Endometrial microvascular endothelial cells (primary cell): ENCODE results near the gene NUP210. TPM values are rescaled to one million over a fixed set of nuclear protein-coding genes. Genes with fewer than 3 reads are reported as not detected.

Source experiments
- in situ Hi-C: cut with HindIII; loops from 2 replicates; pipeline ENCODE4 v1.10.0; 2017; ENCODE audit warnings: low sequenced_read_pairs, low pct_unique_long_range_greater_than_20kb; ENCODE audit errors: inconsistent ontology term
- total RNA-seq: library from RNA; depleted of rRNA; stranded (reverse); fragments of >200 nt; gene quantifications from one replicate; pipeline ENCODE4 v1.2.3, GENCODE V29; 2015; ENCODE audit errors: inconsistent ontology term

The NUP210 gene
- total RNA-seq, 1 donor from 2014 or later: 0.65 TPM

DNA sequence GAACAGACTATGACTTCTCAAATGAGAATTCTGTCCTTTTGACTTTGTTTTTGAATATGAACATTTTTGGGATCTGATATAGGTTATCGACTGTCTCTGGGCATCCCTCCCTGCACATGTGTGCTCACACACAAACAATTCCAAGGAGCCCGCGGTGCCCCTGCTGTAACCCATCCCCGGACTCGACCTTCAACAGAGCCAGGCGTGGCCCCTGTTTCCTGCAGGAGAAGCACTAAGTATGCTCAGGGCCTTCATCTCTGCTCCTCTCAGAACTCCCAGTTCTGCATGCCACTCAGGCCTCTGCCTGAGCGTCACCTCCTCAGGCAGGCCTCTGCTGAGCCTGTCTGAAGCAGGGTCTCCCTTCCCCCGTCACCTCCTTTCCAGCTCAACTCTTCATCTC is 57.6 kb downstream of the NUP210 start:
- in situ Hi-C loops: no loop called here

DNA sequence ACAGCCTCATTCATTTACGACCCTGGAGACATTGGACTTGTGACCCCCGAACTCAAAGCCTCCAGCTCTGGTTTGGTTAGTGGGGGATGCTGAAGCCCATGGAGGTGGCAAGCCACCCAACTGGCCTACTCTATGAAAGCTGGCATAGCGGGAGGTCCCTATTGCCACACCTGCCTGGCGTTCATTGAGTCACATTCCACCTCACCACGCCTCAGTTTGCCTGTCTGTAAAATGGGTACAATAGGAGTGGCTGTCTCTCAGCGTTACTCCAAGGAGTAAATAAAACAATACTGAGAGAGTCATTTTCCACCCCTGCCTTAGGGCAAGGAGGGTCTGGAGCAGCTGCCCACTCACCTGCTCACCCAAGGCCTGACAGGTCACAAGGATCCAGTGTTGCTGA is 60.2 kb downstream of the NUP210 start:
- in situ Hi-C loops: no loop called here

DNA sequence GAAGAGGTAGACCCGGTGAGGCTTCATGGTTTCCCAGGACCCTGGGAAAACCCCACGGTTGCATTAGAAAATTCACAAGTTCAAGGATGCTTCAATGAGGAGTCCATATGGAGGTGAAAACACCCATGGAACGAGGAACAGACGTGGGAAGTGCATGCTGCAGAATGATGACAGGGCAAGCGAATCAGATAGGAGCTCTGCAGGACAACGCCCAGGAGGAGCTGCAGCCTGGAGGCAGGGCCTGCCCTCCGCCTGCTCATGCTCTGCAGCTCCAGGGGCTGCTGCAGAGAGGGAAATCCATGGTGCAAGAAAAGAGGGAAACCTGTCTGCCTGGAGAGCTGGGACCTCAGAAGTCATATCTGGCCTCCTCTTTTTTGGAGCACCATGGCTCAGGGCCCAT is 61.5 kb downstream of the NUP210 start:
- in situ Hi-C loops: no loop called here

DNA sequence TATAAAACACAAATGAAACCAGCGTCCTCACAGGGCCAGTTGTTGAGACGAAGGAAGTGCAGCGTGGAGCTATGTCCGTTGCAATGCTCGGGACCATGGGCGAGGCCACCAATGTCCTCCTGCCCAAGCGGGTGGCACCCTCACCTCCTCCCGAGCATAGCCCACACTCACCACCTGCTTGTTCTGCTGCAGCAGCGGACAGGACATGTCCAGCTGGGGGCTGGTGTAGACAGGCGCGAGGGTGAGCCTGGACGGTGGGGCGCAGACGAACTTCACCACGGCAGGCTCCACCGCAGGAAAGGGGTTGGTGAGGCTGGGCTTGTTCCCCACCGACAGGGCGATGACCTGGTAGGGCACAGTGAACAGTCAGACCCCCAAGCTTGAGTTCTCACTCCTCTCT is 62.1 kb downstream of the NUP210 start:
- in situ Hi-C loops: no loop called here

DNA sequence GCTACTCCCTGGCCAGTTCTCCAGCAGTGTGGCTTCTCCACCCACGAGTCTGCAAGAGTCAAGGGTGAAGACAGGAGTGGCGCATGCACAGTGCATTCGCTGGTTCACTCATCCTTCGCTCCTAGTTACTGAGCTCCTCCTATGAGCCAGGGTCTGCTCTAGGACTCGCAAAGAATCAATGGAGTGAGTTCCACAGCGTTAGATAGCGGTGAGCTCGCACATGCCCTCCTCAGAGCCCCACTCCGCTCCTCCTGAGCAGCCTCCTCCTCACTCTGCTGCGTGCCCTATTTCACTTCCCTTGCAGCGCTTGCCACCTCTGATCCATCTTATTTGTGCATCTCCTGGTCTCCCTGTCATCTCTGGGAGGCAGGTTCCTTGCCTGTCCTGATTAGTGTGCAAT is 63.0 kb downstream of the NUP210 start:
- in situ Hi-C loops: no loop called here

DNA sequence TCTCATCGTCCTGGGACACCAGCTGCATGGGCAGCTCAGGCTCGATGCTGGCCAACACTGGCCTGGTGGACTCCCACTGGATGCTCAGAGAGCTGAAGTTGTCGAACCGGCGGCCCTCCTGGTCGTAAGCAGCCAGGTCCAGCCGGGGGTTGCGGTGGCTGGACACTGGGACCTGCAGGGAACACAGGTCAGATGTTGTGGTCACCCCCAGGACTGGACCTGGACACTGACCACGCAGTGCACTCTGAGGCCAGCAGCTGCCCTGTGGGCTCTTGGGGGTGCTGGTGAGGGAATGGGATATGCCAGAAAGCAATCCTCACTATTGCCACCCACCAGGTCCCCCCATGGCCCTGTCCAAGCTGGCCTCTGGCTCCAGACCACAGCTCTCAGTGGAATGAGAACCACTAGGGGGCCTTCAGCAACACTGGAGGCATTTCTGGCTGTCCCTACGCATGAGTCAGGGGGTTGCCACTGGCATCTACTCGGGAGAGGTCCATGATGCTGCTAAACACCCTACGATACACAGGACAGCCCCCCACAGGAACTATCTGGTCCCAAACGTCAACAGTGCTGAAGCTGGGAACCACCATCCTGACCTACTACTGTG is 66.1 kb downstream of the NUP210 start:
- in situ Hi-C loops: no loop called here

DNA sequence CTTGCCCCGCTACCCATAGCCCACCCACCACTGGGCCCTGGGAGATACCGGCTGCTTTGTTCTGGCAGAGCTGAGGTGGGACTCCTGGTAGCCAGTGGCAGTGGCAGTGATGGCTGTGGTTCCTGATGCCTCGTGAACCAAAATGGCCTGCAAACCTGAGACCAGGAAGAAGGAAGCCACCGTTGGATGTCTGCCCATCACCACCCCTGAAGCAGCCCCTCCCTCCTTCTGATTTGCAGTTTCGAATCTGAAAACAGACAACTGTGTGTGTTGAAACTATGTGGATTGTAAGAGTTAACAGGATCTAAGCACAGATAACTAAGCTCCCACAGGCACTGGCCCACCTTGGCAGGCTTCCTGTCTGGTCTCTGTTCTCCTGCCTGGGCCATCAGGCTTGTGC is 66.6 kb downstream of the NUP210 start:
- in situ Hi-C loops: no loop called here

DNA sequence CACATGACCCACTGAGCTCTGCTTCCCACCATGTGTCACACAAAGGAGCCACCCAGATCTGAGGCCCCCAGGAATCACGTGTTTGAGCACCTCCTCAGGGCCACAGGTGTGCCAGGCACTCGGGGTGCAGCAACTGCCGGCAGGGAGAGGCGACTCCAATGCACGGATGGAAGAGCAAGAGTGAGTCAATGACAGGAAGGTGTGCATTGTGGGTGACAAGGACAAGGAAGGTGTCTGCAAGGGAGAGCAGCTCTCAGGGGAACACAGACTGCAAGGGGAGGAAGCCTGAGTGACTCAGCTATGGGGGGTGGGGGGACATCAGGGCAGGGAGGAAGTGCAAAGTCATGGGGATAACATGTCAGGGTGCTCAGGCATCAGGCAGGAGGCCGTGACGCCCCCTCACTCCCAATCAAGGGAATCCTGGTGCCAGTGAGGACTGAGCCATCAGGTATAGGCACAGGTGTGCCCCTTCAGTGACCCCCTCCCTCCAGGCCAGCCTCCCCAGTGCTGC is 67.4 kb downstream of the NUP210 start:
- in situ Hi-C loops: no loop called here

DNA sequence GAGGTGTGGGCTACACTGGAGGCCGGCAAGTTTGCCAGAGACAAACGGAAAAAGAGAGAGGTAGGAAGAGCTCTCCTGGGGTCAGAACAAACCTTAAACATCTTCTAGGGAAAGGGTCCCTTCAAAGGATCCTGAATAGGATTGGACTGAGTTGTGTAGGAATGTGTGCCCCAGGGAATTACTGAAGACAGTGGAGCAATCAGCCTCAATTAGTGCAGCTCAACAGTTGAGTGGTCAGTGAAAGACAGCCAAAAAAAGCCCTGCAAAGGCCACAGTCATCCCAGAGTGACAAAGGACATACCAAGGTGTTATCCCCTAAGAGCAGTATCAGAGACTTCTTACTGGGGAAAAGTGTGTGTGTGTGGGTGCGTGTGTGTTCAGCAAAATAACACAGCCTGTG is 70.3 kb downstream of the NUP210 start:
- in situ Hi-C loops: no loop called here

DNA sequence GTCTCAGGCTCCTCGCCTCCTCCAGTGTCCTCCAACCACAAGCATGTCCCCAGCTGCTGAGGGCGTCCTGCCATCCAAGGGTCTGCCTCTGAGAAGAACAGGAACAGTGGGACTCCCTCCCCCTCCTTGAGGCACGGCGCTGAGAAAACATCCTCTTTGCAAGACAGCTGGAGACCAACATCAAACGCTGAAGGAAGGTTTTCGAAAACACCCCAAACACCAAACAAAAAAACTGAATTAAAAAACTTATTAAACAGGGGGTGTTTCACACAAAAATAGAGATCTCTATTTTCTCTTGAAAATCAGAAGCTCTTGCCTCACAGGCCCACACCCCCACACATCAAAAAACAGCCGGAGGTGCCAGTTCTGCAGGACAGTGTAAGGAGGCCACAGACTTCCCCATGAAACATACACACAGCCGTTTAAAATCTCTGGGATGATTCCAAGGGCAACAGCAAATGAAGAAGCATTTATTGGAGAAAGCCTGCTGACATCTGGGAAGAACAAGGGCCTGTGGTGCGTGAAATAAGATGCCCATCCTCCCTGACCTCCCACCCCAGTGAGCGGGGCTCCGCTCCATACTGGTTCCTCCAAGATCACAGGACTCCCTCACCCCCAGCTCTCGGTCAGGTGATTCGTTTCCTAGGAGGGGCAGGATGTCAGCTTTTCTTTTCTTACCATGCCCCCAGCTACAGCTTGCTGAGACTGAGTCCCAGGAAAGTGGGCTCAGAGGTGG is 71.3 kb downstream of the NUP210 start:
- in situ Hi-C loops: no loop called here

DNA sequence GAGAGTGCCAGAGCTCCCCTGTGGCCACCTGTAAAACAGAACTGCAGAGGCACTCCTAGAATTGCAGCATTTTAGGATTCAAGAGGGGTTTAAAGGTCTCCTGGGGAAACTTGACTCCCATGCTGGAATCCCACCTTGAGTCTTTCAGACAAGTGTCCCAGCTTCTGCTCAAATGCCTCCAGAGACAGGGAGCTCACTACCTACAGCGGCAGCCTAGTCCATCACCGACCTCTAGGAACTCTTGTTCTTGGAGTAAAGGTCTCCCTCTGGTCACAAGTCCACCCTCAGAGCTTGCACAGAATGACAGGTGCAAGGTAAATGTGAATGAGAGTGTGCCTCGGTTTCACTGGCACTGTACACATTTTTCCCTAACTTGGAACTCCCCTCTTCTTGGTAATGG is 72.0 kb downstream of the NUP210 start:
- in situ Hi-C loops: no loop called here

DNA sequence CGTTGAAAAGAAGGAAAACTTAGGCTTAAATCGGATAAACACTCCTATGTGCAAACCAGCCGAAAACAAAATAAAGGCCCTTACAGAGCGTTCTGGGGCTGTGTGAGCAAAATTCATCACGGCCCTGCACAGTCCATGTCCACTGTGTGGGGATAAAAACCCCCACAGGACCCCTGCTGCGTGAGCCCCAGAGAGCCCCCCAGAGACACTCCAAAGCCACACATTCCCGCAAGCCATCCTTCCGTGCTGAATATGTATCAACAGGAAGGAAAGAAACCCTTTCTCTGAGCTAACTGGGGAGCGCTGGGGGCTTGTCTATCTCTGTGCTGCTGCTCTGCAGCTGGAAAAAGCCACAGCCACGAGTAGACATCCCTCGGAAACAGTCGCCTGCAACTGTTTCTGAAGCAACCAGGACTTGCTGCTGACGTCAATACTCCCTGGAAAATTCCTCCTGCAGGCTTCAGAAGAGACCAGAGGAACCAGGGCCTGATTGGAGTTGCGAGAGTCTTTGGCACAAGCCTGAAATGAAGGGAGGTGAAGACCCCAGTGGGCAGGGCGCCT is 72.7 kb downstream of the NUP210 start:
- in situ Hi-C loops: no loop called here

DNA sequence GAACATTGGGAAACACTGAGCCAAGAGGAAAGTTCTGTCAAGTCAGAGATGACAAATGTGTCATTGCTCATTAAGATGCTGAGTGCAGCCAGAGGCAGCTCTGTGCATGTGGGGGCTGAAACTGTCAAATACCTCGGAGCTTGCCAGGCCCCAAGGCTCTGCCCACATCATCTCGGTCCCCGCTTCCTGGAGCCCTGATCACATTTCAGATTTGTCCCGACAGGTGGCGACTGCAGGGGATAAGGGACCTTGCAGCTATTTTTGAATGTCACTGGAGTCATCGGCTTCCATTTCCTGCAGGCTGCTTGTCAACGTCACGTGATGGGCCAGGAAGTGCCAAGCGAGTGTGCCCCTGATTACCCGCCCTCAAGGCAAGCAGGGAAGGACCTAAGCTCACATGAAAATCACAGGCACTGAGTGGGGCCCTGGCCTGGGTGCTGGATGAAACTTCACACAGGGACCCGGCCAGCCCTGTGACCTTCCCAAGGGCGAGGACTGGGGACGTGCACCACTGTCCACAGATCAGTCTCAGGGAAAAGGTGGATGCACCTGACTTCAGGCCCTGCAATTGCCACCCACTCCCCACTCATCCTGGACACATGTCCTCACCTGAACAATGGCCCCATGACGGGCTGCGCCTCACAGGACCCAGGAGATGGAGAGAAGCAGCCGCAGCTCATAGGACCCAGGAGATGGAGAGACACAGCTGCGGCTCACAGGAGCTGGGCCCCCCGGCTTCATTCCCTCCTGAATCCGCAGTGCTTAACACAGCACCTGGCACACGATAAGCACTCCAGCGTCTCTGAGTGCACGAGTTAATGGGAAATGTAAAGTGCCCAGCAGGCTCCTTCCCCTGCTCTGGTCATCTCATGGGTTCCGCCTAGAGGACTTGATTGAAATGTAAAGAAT is 73.4 kb downstream of the NUP210 start:
- in situ Hi-C loops: no loop called here

DNA sequence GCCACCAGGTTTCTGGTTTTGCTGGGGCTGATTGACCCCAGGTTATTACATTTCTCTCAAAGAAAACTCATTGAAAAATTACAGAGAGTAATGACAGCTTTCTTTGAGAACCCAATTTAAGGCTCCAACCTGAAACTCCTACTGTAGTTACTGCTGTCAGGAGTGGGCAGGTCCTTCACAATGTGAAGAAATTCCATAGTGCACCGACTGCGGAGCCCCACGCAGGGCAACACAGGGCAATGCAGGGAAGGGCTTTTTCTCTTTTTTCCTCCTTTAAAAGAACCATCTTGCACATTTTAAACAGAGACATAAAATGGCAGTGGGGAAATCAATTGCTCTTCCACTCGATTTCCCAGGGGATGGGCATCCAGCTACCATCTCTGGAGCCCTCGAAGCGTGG is 74.3 kb downstream of the NUP210 start:
- in situ Hi-C loops: no loop called here

DNA sequence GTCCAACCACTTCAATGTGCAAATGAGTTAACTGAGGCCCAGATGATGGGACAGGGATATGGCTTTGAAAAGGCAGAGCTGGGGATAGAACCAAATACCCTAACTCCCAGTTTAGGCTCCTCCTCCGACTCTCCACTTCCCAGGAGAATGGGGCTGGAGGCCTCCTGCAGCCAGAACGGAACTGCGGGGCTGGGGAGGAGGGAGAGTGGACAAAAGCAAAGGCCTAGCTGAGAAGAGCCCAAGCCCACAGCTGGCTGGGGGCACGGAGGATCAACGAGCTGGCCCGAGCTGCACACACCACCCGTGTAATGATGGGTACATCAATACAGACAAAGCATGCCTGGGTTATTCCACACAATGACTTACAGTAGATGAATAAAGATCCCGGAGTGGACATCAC is 74.8 kb downstream of the NUP210 start:
- in situ Hi-C loops: no loop called here

DNA sequence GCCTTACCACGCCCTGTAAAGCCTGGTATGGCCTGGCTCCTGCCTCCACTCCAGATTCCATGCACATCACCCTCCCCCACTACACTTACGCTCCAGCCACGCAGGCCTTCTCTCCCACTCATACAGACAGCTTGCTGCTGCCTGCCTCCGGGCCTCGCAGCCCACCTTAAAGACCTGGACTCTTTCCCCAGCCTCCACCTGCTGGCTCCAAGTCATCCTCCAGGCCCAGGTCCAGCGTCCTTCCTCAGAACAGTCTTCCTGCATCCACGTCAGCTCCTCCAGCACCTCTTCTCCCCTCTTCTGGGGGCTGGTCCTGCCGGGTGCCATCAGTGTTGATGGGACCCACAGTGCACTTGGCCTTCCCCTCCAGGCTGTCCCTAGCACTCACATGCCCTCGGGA is 75.5 kb downstream of the NUP210 start:
- in situ Hi-C loops: no loop called here

DNA sequence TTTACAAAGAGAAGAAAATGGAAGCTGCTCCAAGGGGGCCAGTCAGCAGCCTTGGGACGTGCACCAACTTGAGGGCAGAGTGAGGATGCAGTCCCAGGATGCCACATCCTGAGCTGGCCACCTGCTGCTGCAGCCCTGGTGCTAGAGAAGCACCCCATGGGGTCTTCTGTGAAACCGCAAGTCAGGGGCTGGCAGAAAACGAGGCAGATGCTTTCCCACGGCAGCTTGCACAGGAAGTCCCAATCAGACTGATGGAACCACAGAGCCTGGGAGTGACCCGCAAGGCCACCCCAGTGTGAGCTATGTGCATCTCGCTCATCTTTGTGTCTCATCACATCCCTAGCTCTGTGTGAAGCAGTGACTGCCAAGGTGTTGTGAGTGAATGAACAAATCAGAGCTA is 76.5 kb downstream of the NUP210 start:
- in situ Hi-C loops: no loop called here

DNA sequence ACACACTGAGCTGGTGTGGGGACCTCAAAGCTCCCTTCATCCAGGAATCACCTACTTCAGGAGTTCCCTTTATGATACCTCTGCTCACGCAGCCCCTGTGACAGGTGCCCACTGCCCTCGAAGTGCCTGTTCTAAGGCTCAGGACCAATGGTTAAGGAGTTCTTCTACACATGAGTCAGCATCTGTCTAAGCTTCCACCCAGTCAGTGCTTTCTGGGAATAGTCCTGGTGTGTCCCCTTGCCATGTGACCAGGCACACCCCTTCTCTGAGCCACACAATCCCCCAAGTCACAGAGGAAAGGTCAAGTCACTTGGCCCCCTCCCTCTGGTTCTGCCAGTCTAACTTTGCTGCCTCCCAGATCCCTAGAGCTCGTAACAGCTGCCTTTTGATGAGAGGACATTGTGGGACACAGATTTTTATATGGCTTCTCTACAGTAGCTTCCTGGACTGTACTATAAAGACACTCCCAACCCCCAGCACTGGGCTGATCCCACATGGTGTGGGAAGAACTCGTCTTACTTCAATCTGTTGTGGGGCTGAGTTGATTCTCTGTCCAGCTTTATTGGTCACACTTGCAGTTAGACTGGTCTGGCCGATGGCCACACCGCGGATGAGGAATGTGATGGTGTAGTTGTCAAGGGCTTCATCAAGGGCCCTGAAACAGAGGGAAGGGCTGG is 78.8 kb downstream of the NUP210 start:
- in situ Hi-C loops: no loop called here

DNA sequence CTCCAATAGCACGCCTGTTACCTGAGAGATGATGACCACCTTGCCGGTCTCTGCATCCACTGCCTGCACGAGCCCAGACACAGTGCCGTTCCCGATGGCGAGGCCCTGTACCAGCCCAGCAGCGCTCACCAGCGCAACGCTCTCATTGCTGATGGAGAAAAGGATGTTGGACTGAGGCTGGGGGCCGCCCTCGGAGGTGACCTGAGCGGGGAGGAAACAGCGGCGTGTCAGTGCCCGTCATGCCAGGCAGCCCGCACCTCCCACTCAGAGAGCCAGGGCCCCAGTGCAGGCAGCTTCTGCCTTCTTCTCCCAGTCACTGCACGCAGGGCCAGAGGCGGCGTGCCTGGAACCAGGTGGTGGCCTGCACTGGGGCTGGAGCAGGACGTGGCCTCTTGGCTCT is 80.3 kb downstream of the NUP210 start:
- in situ Hi-C loops: no loop called here
